Measurements from ENCODE around the gene POU3F3.

POU3F3 gene

GRCh38 chr2:104853534-104854497 is at the start of gene POU3F3:
POU3F3 (plus strand) TSS chr2:104854115; CDS start chr2:104855511, 1,396 bp downstream.
- peak; percentile 62 for DNase-seq

- DNase-seq, result no peak
Measured at GRCh38 chr2:104804148-104804890, 49.6 kb upstream of the POU3F3 start.

- DNase-seq, result no peak
Measured at GRCh38 chr2:104812286-104812685, 41.6 kb upstream of the POU3F3 start.

GRCh38 chr2:104816143-104816542 is 37.8 kb upstream of the POU3F3 start:
- DNase-seq, result no peak

GRCh38 chr2:104818264-104818663 is 35.7 kb upstream of the POU3F3 start:
- DNase-seq, result no peak

- no peak for DNase-seq
Measured at GRCh38 chr2:104820126-104820525, 33.8 kb upstream of the POU3F3 start.

GRCh38 chr2:104825124-104825865 is 28.6 kb upstream of the POU3F3 start:
- no peak for DNase-seq

- DNase-seq, result no peak
Measured at GRCh38 chr2:104826016-104826415, 27.9 kb upstream of the POU3F3 start.

- DNase-seq, result no peak
Measured at GRCh38 chr2:104831742-104832141, 22.2 kb upstream of the POU3F3 start.

- DNase-seq, result no peak
Measured at GRCh38 chr2:104834431-104835153, 19.3 kb upstream of the POU3F3 start.

- no peak for DNase-seq
Measured at GRCh38 chr2:104836265-104836664, 17.6 kb upstream of the POU3F3 start.

GRCh38 chr2:104836841-104837240 is 17.1 kb upstream of the POU3F3 start:
- no peak for DNase-seq

- DNase-seq, result no peak
Measured at GRCh38 chr2:104840156-104840555, 13.8 kb upstream of the POU3F3 start.

GRCh38 chr2:104840893-104841585 is 12.9 kb upstream of the POU3F3 start:
- DNase-seq, result no peak

GRCh38 chr2:104841744-104842143 is 12.2 kb upstream of the POU3F3 start:
- no peak for DNase-seq

- DNase-seq, result no peak
Measured at GRCh38 chr2:104844807-104845551, 8.9 kb upstream of the POU3F3 start.

GRCh38 chr2:104845552-104845931 is 8.4 kb upstream of the POU3F3 start:
- DNase-seq, result no peak

- DNase-seq, result no peak
Measured at GRCh38 chr2:104845946-104846785, 7.7 kb upstream of the POU3F3 start.

GRCh38 chr2:104846786-104847585 is 6.9 kb upstream of the POU3F3 start:
- DNase-seq, result no peak

Measured in activated CD4-positive, alpha-beta T cell treated with anti-CD3 and anti-CD28 coated beads for 48 hours (primary cell).